Mucosa of descending colon (tissue), 3 donors: Measurements from ENCODE around the gene IPO5. TPM values are rescaled to one million over a fixed set of nuclear protein-coding genes. Genes with fewer than 3 reads are reported as not detected.
"Not testable (repeated sequence)": the region's sequence is repeated elsewhere in the genome, so short reads cannot be mapped to it uniquely, and the experiment has no call there.

Experiments
- ATAC-seq: fragments of 200-7000 bp; cut with Tn5 transposase; one replicate; pipeline ENCODE4 v1.9.1; 2020; ENCODE audit warnings: mild to moderate bottlenecking, moderate library complexity
- DNase-seq, 3 donors: peaks; one replicate each; pipeline ENCODE4 v3.0.0-alpha.2; 2020
- H3K36me3 ChIP-seq: fragments of 200-600 bp; one replicate; pipeline ENCODE4 v1.8.0; 2021; ENCODE audit warnings: low read depth, mild to moderate bottlenecking
- H3K4me1 ChIP-seq: fragments of 200-600 bp; one replicate; pipeline ENCODE4 v1.8.0; 2021; ENCODE audit warnings: low read depth, mild to moderate bottlenecking
- H3K4me3 ChIP-seq: fragments of 200-600 bp; one replicate; pipeline ENCODE4 v1.8.0; 2021; ENCODE audit warnings: mild to moderate bottlenecking
- H3K9me3 ChIP-seq: fragments of 200-600 bp; one replicate; pipeline ENCODE4 v1.8.0; 2021; ENCODE audit warnings: mild to moderate bottlenecking
- intact Hi-C, 2 donors: fragments of 100-400 bp; cut with DNase I in 1 of 2; cut with micrococcal nuclease in 1 of 2; formaldehyde crosslinking; loops; one replicate each; pipeline versions ENCODE4 v1.11.0 to v1.11.1; 2022; cut with DNase I, micrococcal nuclease
- total RNA-seq, 3 donors: library from RNA; stranded (reverse); fragmentation: NEBNext Ultra II Directional in 2 of 3; extraction: Animal tissue kit (Norgen Biotek cat#: 25700) in 2 of 3; gene quantifications; one replicate each; pipeline versions ENCODE4 v1.2.1 to v1.2.4, GENCODE V29; 2021 to 2023
- TF ChIP-seq, protein P1 (sequence below): fragments of 200-600 bp; IDR thresholded peaks from one replicate; pipeline ENCODE4 v1.8.0; 2022; ENCODE audit warnings: antibody characterized with exemption, mild to moderate bottlenecking
- donor health status: DM: no; HTN: no; CAD: no; lungs with moderate emphysema.
- donor health status: DM: no; HTN: no; CAD: no.
- donor health status: DM: no; HTN: yes; CAD: no.

The IPO5 gene
- total RNA-seq, 3 donors from 2014 or later: 66.6 to 112 (median 68.3) TPM

DNA sequence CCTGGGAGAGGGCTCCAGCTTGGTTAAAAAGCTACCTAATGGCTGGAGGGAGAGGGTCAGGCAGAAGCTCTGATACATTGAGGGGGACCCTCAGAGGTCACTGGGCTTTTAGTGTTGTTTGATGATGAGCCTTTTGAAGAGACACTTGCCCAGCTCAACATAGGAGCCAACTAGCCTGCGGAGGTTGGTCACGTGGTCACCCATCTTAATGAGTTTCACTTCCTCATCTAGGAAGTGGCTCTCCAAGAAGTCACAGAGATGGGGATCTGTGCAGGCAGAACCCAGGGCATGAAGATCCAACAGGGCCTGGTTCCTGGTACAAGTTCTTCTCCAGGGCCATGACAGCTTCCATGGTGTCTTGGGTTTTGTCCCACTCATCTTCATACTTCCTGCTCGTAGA is 33.4 kb downstream of the IPO5 start:
- TF ChIP-seq, protein P1, sequence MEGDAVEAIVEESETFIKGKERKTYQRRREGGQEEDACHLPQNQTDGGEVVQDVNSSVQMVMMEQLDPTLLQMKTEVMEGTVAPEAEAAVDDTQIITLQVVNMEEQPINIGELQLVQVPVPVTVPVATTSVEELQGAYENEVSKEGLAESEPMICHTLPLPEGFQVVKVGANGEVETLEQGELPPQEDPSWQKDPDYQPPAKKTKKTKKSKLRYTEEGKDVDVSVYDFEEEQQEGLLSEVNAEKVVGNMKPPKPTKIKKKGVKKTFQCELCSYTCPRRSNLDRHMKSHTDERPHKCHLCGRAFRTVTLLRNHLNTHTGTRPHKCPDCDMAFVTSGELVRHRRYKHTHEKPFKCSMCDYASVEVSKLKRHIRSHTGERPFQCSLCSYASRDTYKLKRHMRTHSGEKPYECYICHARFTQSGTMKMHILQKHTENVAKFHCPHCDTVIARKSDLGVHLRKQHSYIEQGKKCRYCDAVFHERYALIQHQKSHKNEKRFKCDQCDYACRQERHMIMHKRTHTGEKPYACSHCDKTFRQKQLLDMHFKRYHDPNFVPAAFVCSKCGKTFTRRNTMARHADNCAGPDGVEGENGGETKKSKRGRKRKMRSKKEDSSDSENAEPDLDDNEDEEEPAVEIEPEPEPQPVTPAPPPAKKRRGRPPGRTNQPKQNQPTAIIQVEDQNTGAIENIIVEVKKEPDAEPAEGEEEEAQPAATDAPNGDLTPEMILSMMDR: no peak
- no peaks in the 10 kb centered on the region for H3K9me3 ChIP-seq
- intact Hi-C loops: no loop called here
- H3K4me3 ChIP-seq: no peak overlapping the region
- DNase-seq (peak in 1 of 3 donors; percentile 7), ATAC-seq (no peak)
- no peaks in the 10 kb centered on the region for H3K36me3 ChIP-seq
- no peaks in the 10 kb centered on the region for H3K4me1 ChIP-seq

DNA sequence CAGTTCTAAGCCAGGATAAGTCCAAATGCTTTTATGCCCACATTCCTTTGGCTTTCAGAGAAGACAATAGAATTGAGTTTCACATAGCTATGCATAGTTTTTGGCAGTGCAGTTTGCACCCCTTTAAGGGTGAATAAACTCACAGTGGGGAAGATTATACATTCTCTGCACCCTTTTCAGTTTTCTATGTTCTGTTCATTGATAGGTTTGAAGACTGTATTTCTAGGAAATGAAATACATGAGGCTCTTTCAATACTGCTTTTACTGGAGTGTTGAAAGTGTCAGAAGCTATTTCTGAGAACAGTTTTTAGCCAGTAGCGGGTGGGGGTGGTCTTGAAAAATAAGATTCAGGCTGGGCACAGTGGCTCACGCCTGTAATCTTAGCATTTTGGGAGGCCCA is 46.2 kb downstream of the IPO5 start:
- no peak for ATAC-seq
- Histone ChIP-seq H3K36me3 (no peaks in the 10 kb centered on the region), H3K4me1 (no peaks in the 10 kb centered on the region), H3K9me3 (no peaks in the 10 kb centered on the region), H3K4me3 (no peak overlapping the region)
- intact Hi-C loops: no loop called here
- TF ChIP-seq, protein P1: no peak
- DNase-seq: no peak

DNA sequence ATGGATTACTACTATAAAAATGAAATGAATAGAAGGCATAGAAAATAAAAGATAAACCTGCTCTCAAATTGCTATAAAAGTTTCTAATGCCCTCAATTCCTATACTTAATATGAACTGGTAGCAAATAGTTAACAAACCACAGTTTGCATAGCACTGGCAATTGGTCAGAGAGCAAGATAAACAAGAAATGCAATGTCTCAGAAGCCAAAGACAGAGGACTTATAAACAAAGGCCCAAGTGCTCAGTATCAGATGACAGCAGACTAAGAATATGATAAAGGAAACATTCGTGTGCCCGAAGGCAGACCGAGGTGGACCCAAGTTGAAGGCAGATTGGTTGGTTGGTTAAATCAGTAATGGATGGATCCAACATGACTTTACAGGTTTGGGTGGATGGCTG is 50.6 kb downstream of the IPO5 start:
- Histone ChIP-seq H3K4me3 (no peak overlapping the region), H3K9me3 (no peaks in the 10 kb centered on the region), H3K4me1 (no peaks in the 10 kb centered on the region), H3K36me3 (no peaks in the 10 kb centered on the region)
- intact Hi-C loops: no loop called here
- ATAC-seq: no peak
- TF ChIP-seq, protein P1: no peak
- DNase-seq: no peak

DNA sequence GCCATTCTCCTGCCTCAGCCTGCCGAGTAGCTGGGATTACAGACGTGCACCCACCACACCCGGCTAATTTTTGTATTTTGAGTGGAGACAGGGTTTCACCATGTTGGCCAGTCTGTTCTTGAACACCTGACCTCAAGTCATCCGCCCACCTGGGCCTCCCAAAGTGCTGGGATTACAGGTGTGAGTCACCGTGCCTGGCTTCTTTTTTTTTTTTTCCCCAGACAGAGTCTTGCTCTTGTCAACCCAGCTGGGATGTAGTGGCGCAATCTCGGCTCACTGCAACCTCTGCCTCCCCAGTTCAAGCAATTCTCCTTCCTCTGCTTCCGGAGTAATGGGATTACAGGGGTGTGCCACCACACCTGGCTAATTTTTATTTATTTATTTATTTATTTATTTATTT is 51.5 kb downstream of the IPO5 start:
- H3K36me3 ChIP-seq, H3K4me3 ChIP-seq, ATAC-seq, H3K4me1 ChIP-seq, H3K9me3 ChIP-seq, intact Hi-C loops, DNase-seq: not testable (repeated sequence)

DNA sequence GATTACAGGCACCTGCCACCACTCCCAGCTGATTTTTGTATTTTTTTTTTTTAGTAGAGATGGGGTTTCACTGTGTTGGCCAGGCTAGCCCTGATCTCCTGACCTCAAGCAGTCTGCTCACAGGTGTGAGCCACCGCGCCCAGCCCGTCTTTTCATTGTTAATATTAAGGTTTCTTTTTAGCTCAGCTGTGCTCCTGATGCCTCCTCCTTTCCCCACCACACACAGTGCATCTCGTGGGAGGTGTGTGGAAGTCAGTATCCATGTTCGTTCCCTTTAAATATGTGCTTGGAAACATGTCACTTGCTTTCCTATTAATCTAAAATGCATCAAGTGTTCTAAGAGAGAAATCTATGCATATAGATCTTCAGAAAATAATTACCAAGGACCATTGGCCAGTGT is 53.5 kb downstream of the IPO5 start:
- no peak for DNase-seq
- Histone ChIP-seq H3K9me3 (no peaks in the 10 kb centered on the region), H3K4me1 (no peaks in the 10 kb centered on the region), H3K36me3 (no peaks in the 10 kb centered on the region), H3K4me3 (no peak overlapping the region)
- intact Hi-C loops: no loop called here
- TF ChIP-seq, protein P1: no peak
- no peak for ATAC-seq

DNA sequence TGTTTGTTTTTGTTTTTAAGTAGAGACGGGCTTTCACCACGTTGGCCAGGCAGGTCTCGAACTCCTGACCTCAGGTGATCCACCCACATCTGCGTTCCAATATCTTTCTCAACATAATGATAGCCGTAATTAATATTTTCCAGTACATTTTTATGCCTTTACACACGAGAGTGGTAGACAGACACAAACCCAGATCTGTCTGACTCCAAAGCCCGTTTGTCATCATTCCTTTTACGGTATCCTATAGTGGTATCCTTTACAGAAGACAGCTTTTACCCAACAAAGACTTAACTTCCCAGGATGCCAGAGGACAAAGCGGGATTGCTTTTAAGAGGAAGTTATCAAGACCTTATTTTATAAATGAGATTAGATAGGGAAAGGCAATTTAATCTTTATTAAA is 59.8 kb downstream of the IPO5 start:
- intact Hi-C loops: no loop called here
- H3K36me3 ChIP-seq: no peaks in the 10 kb centered on the region
- no peak for DNase-seq
- no peak for ATAC-seq
- TF ChIP-seq, protein P1: no peak
- no peak overlapping the region for H3K4me3 ChIP-seq
- no peaks in the 10 kb centered on the region for H3K4me1 ChIP-seq
- no peaks in the 10 kb centered on the region for H3K9me3 ChIP-seq
